ENCODE results near the gene SLC22A25. TPM values are rescaled to one million over a fixed set of nuclear protein-coding genes. Genes with fewer than 3 reads are reported as not detected.

Gene SLC22A25
- total and polyA plus RNA-seq, 2 donors from 2014 or later: not detected

DNA sequence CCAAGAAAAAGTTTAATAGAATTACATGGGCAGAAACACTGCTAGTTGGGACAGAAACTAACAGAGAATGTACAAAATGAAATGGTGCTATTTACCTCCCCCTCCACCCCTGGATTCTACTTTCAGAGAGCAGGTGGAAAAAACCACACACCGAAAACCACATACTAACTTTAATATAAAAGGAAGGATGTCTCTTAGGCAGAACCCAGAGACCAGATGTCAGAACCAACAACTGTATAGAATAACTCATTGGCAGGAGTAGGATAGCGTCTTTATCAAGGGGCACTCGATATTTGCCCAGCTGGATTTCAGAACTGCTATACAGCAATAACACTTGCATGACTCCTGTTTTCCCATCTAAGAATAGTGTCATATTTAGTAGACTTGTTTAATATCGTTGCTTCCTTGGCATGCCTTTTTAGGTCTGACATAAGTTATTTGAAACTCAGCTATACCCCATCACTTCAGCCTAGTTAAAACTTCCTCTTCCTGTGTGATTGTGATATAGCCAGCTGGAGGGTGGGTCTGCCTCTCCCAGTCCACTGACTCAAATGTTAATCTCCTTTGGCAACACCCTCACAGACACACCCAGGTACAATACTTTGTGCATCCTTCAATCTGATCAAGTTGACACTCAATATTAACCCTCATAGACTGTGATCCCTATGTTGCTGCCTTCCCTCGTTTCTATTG lies 1.2 kb downstream of the SLC22A25 start:
- H3K27me3 ChIP-seq (ENCODE audit: control insufficient read depth, insufficient read depth, low read length): no peaks in the 10 kb centered on the region
- DNase-seq (no peak), FAIRE-seq (no peak)
- TF ChIP-seq, protein P1, sequence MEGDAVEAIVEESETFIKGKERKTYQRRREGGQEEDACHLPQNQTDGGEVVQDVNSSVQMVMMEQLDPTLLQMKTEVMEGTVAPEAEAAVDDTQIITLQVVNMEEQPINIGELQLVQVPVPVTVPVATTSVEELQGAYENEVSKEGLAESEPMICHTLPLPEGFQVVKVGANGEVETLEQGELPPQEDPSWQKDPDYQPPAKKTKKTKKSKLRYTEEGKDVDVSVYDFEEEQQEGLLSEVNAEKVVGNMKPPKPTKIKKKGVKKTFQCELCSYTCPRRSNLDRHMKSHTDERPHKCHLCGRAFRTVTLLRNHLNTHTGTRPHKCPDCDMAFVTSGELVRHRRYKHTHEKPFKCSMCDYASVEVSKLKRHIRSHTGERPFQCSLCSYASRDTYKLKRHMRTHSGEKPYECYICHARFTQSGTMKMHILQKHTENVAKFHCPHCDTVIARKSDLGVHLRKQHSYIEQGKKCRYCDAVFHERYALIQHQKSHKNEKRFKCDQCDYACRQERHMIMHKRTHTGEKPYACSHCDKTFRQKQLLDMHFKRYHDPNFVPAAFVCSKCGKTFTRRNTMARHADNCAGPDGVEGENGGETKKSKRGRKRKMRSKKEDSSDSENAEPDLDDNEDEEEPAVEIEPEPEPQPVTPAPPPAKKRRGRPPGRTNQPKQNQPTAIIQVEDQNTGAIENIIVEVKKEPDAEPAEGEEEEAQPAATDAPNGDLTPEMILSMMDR (IDR thresholded peaks at IDR 0.05; ENCODE audit: borderline replicate concordance, extremely low read depth, insufficient read depth): no peak
- no peak overlapping the region for H3K4me3 ChIP-seq (ENCODE audit: low read length in 3 of 3)
- intact Hi-C loops (cut with DNase I): no loop called here
- no peaks in the 10 kb centered on the region for H3K9me3 ChIP-seq (ENCODE audit: control insufficient read depth in 2 of 3, insufficient read depth in 1 of 3, low read length in 3 of 3)
- H3K36me3 ChIP-seq (ENCODE audit: control insufficient read depth in 2 of 3, insufficient read depth in 3 of 3, low read length in 3 of 3): no peaks in the 10 kb centered on the region
- H3K4me1 ChIP-seq (ENCODE audit: control insufficient read depth in 2 of 3, insufficient read depth in 2 of 3, low read depth in 1 of 3, low read length in 3 of 3): no peaks in the 10 kb centered on the region
- no peak overlapping the region for H3K27ac ChIP-seq (ENCODE audit: low read depth in 2 of 2, low read length in 2 of 2)
- H3K9ac ChIP-seq (ENCODE audit: low read length in 3 of 3): no peak overlapping the region

DNA sequence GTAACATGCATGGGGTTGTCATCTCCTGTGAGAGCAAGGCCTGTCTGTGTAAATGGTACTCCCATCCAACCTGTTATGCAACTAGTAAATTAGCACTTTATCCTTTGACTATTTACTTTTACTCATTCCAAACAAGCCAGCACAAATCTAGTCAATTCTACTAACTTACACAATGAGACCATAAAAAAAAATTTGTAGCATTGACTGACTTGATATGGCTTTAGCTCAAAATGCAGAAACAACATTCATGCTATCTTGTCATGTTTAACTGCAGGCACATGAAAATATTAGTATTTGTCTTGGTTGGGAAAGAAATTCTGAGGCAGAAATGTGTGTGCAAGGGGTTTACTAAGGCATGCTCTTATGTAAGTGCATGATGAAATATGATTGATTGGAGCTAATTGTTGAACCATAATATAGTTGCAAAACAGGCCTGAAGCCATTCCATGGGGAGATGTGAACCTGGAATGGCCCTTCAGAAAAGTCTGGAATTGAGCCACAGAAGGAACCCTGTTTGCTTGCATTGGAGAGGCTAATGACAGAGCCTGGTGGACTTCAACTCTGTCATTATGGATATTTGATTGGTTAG lies 2.5 kb downstream of the SLC22A25 start:
- FAIRE-seq (no peak), DNase-seq (no peak)
- intact Hi-C loops (cut with DNase I): no loop called here
- no peak overlapping the region for H3K9ac ChIP-seq (ENCODE audit: low read length in 3 of 3)
- H3K27ac ChIP-seq (ENCODE audit: low read depth in 2 of 2, low read length in 2 of 2): no peak overlapping the region
- H3K4me3 ChIP-seq (ENCODE audit: low read length in 3 of 3): no peak overlapping the region
- no peaks in the 10 kb centered on the region for H3K36me3 ChIP-seq (ENCODE audit: control insufficient read depth in 2 of 3, insufficient read depth in 3 of 3, low read length in 3 of 3)
- TF ChIP-seq, protein P1 (IDR thresholded peaks at IDR 0.05; ENCODE audit: borderline replicate concordance, extremely low read depth, insufficient read depth): no peak
- H3K9me3 ChIP-seq (ENCODE audit: control insufficient read depth in 2 of 3, insufficient read depth in 1 of 3, low read length in 3 of 3): no peaks in the 10 kb centered on the region
- H3K27me3 ChIP-seq (ENCODE audit: control insufficient read depth, insufficient read depth, low read length): no peaks in the 10 kb centered on the region
- H3K4me1 ChIP-seq (ENCODE audit: control insufficient read depth in 2 of 3, insufficient read depth in 2 of 3, low read depth in 1 of 3, low read length in 3 of 3): no peaks in the 10 kb centered on the region

GRCh38 chr11:63240098-63240497 lies 3.3 kb downstream of the SLC22A25 start:
- intact Hi-C loops (cut with DNase I): no loop called here
- no peak for FAIRE-seq

More at GRCh38 chr11:63240098-63240497, 3.3 kb downstream of the SLC22A25 start:
- no peak overlapping the region for H3K9ac ChIP-seq (ENCODE audit: low read length in 3 of 3)
- no peaks in the 10 kb centered on the region for H3K27me3 ChIP-seq (ENCODE audit: control insufficient read depth, insufficient read depth, low read length)
- H3K36me3 ChIP-seq (ENCODE audit: control insufficient read depth in 2 of 3, insufficient read depth in 3 of 3, low read length in 3 of 3): no peaks in the 10 kb centered on the region
- H3K27ac ChIP-seq (ENCODE audit: low read depth in 2 of 2, low read length in 2 of 2): no peak overlapping the region
- no peak for DNase-seq
- H3K4me3 ChIP-seq (ENCODE audit: low read length in 3 of 3): no peak overlapping the region
- H3K4me1 ChIP-seq (ENCODE audit: control insufficient read depth in 2 of 3, insufficient read depth in 2 of 3, low read depth in 1 of 3, low read length in 3 of 3): no peaks in the 10 kb centered on the region
- TF ChIP-seq, protein P1 (IDR thresholded peaks at IDR 0.05; ENCODE audit: borderline replicate concordance, extremely low read depth, insufficient read depth): no peak
- H3K9me3 ChIP-seq (ENCODE audit: control insufficient read depth in 2 of 3, insufficient read depth in 1 of 3, low read length in 3 of 3): no peaks in the 10 kb centered on the region
